ENCODE data around the gene NSUN5. TPM values are rescaled to one million over a fixed set of nuclear protein-coding genes. Genes with fewer than 3 reads are reported as not detected.

NSUN5 gene
- total and polyA plus RNA-seq, 9 of the 15 experiments (the other 6 are each of a cell fraction or from before 2014, with no cell fraction given): 4.7 to 115 (median 43.0) TPM

GRCh38 chr7:73350306-73351068 lies 41.9 kb upstream of the NSUN5 start (continued):
- TF ChIP-seq SOX6 (IDR thresholded peaks at IDR 0.05) (no peak), POLR2H (tag; IDR thresholded peaks at IDR 0.05; ENCODE audit: low read depth) (no peak), ESRRB (CRISPR knock-in tag; IDR thresholded peaks at IDR 0.05; ENCODE audit: borderline replicate concordance) (no peak)

- Histone ChIP-seq H3K9me3 (replicated peaks; ENCODE audit: control insufficient read depth, insufficient read depth, low read depth, low read length) (no peaks in the 10 kb centered on the region; the same call in 1 of the 2 replicates), H3K36me3 (ENCODE audit: control insufficient read depth, insufficient read depth, low read length) (no peaks in the 10 kb centered on the region), H3K4me3 (no peak overlapping the region), H3K4me1 (replicated peaks in 1 of 2; ENCODE audit: control insufficient read depth in 2 of 2, insufficient read depth in 2 of 2, low read length in 2 of 2) (peaks cover 0 to 4% of the 10 kb centered on the region in 2 experiments; a peak in 1 of 5 replicates), H3K9ac (ENCODE audit: insufficient read depth in 1 of 2, low read depth in 2 of 2, low read length in 2 of 2) (no peak overlapping the region), H3K27me3 (ENCODE audit: control insufficient read depth in 2 of 2, insufficient read depth in 2 of 2, low read length in 2 of 2) (peaks cover 61 to 89% of the 10 kb centered on the region in 2 experiments), H4K20me1 (replicated peaks; ENCODE audit: control insufficient read depth, insufficient read depth, low read length) (no peaks in the 10 kb centered on the region), H2AFZ (ENCODE audit: low read depth, low read length) (no peak overlapping the region), H3K9me1 (ENCODE audit: control insufficient read depth, insufficient read depth, low read length) (no peaks in the 10 kb centered on the region), H3K27ac (ENCODE audit: extremely low read depth, low read depth, low read length) (no peak overlapping the region), H3K79me2 (ENCODE audit: control insufficient read depth, insufficient read depth, low read length) (no peaks in the 10 kb centered on the region), H3K4me2 (ENCODE audit: insufficient read depth, low read length) (no peak overlapping the region)
- ChIA-PET POLR2A (no interaction called here), CTCF (ENCODE audit: low intra/inter-chr PET ratio) (no interaction called here)
- no TSS peak for BruUV-seq (replicated peaks)
- DNase-seq (ENCODE audit: extremely low read depth in 1 of 4, low spot score in 3 of 4) (no peak), ATAC-seq (no peak), FAIRE-seq (no peak)
- in situ Hi-C loops (cut with MboI): no loop called here
- under 1% methylated on average over 6 of the region's 6 CpGs for WGBS (ENCODE audit: insufficient coverage, low coverage, missing lambda C conversion rate)
- intact Hi-C loops (cut with micrococcal nuclease): no loop called here
- no peak for TF ChIP-seq SRSF9 (IDR thresholded peaks at IDR 0.05; ENCODE audit: borderline replicate concordance, low read depth, low read length)
- no peak for TF ChIP-seq THAP7 (CRISPR knock-in tag; IDR thresholded peaks at IDR 0.05)
- no peak for TF ChIP-seq MITF (IDR thresholded peaks at IDR 0.05)
- TF ChIP-seq U2AF2 (optimal IDR thresholded peaks at IDR 0.05; ENCODE audit: low read depth, low read length): no peak
- no peak for TF ChIP-seq NFATC3 (IDR thresholded peaks at IDR 0.05)
- no peak for TF ChIP-seq GABPB1 (CRISPR knock-in tag; IDR thresholded peaks at IDR 0.05)
- no peak for TF ChIP-seq NR3C1 (CRISPR knock-in tag; IDR thresholded peaks at IDR 0.05)
- TF ChIP-seq MAFK (IDR thresholded peaks at IDR 0.05; ENCODE audit: low read length): no peak
- no peak for TF ChIP-seq JUND (IDR thresholded peaks at IDR 0.05; ENCODE audit: borderline replicate concordance, low read depth, low read length)
- no peak for TF ChIP-seq JUND (tag; IDR thresholded peaks at IDR 0.05; ENCODE audit: borderline replicate concordance, low read depth, low read length)
- no peak for TF ChIP-seq NUFIP1 (IDR thresholded peaks at IDR 0.05; ENCODE audit: partially characterized antibody)
- no peak for TF ChIP-seq ZNF23 (CRISPR knock-in tag; IDR thresholded peaks at IDR 0.05)
- TF ChIP-seq PKNOX1 (IDR thresholded peaks at IDR 0.05): no peak
- no peak for TF ChIP-seq ZNF263 (CRISPR knock-in tag; IDR thresholded peaks at IDR 0.05; ENCODE audit: borderline replicate concordance)
- TF ChIP-seq CBX8 (IDR thresholded peaks at IDR 0.05; ENCODE audit: borderline replicate concordance, extremely low read depth, low read depth, low read length, poor library complexity, severe bottlenecking): no peak
- TF ChIP-seq SAFB (IDR thresholded peaks at IDR 0.05; ENCODE audit: borderline replicate concordance, low read depth, low read length): no peak
- no peak for TF ChIP-seq SETDB1 (IDR thresholded peaks at IDR 0.05; ENCODE audit: low read length)
Measured at GRCh38 chr7:73349763-73350162, 41.1 kb upstream of the NSUN5 start.

Measured in K562 (cell line).